Measurements from ENCODE around the gene PTOV1. TPM values are rescaled to one million over a fixed set of nuclear protein-coding genes. Genes with fewer than 3 reads are reported as not detected.

Gene PTOV1
- total and polyA plus RNA-seq, 2 of the 13 experiments (the other 11 are each of a cell fraction or from before 2014, with no cell fraction given): 63.5 to 68.5 TPM

DNA sequence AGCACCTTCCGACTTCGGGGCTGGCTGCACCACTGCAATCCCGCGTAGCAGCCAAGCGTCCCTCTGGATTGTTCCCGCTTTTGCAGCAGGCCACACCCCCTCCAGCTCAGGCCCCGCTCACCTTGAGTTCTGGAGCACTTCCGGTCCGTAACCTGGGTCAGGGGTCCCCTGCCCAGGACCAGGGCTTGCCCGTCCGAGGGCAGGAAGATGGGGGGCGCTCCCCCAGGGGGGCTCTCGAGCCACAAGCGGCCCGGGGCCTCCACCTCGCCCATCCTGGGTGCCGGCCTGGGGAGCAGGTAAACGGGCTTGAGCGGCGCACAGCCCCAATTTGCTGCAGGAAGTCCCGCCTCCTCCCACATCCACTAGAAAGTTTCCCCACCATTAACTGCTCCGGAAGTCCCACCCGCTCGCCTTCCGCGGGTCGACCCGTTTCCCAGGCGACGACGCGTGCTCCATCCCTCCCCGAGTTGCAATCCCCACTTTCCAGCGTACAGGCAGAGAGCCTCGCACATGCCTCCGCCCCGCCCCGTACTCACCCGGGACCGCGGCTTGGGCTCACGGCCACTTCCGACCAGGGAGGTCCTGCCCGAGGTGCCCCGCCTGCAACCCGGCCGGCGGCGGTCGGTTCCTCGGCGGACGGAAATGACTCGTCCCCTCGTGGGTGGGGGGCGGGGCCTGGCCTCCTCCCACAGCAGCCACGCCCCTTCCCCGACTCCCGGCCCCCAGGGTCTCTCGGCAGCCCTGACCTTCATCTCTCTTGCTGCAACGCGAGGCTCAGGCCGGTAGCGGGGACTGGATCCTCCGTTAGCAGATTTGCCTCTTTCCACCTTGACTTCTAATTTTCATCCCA lies 16.2 kb downstream of the PTOV1 start, which contains the start of gene PNKP (continued):
- TF ChIP-seq CSRNP1 (CRISPR knock-in tag; IDR thresholded peaks at IDR 0.05): peak; percentile 87
- TF ChIP-seq, protein P1, sequence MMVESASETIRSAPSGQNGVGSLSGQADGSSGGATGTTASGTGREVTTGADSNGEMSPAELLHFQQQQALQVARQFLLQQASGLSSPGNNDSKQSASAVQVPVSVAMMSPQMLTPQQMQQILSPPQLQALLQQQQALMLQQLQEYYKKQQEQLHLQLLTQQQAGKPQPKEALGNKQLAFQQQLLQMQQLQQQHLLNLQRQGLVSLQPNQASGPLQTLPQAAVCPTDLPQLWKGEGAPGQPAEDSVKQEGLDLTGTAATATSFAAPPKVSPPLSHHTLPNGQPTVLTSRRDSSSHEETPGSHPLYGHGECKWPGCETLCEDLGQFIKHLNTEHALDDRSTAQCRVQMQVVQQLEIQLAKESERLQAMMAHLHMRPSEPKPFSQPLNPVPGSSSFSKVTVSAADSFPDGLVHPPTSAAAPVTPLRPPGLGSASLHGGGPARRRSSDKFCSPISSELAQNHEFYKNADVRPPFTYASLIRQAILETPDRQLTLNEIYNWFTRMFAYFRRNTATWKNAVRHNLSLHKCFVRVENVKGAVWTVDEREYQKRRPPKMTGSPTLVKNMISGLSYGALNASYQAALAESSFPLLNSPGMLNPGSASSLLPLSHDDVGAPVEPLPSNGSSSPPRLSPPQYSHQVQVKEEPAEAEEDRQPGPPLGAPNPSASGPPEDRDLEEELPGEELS (CRISPR knock-in tag; IDR thresholded peaks at IDR 0.05): no peak
- TF ChIP-seq CHD4 (IDR thresholded peaks at IDR 0.05; ENCODE audit: borderline replicate concordance, low read length): no peak
- no peak for TF ChIP-seq TBL1XR1 (IDR thresholded peaks at IDR 0.05; ENCODE audit: borderline replicate concordance, low read length, partially characterized antibody)
- no peak for TF ChIP-seq ZNF367 (CRISPR knock-in tag; IDR thresholded peaks at IDR 0.05; ENCODE audit: borderline replicate concordance)
- 0 out of 2 replicates have a peak, but pooled peaks have one; percentile 13 for TF ChIP-seq ZFP36L2 (CRISPR knock-in tag; IDR thresholded peaks at IDR 0.05)
- TF ChIP-seq, protein P2, sequence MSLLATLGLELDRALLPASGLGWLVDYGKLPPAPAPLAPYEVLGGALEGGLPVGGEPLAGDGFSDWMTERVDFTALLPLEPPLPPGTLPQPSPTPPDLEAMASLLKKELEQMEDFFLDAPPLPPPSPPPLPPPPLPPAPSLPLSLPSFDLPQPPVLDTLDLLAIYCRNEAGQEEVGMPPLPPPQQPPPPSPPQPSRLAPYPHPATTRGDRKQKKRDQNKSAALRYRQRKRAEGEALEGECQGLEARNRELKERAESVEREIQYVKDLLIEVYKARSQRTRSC (CRISPR knock-in tag; IDR thresholded peaks at IDR 0.05; ENCODE audit: low read depth): no peak
- TF ChIP-seq SOX13 (IDR thresholded peaks at IDR 0.05): peak; percentile 21; the same call in 1 of the 2 replicates
- no peak for TF ChIP-seq SOX13 (CRISPR knock-in tag; conservative IDR thresholded peaks at IDR 0.05 in 1 of 2, IDR thresholded peaks at IDR 0.05 in 1 of 2)
- 0 out of 2 replicates have a peak, but pooled peaks have one; percentile 38 for TF ChIP-seq ZNF484 (CRISPR knock-in tag; IDR thresholded peaks at IDR 0.05; ENCODE audit: borderline replicate concordance, low read depth)
- peak; percentile 73; the same call in 1 of the 2 replicates for TF ChIP-seq MYC (CRISPR knock-in tag; IDR thresholded peaks at IDR 0.05; ENCODE audit: borderline replicate concordance)
- TF ChIP-seq SP1 (IDR thresholded peaks at IDR 0.05): no peak
- peak; percentile 87 for TF ChIP-seq SP1 (CRISPR knock-in tag; IDR thresholded peaks at IDR 0.05)
- TF ChIP-seq ZBED4 (CRISPR knock-in tag; IDR thresholded peaks at IDR 0.05; ENCODE audit: borderline replicate concordance): 0 out of 2 replicates have a peak, but pooled peaks have one; percentile 68
- TF ChIP-seq ATF1 (CRISPR knock-in tag; IDR thresholded peaks at IDR 0.05): peak; percentile 88
- TF ChIP-seq ZFP62 (CRISPR knock-in tag; IDR thresholded peaks at IDR 0.05): no peak
- no peak for TF ChIP-seq ZNF10 (CRISPR knock-in tag; IDR thresholded peaks at IDR 0.05; ENCODE audit: borderline replicate concordance, low read depth)
- TF ChIP-seq DPF2 (CRISPR knock-in tag; IDR thresholded peaks at IDR 0.05; ENCODE audit: borderline replicate concordance, low read depth): no peak
- TF ChIP-seq CREB3 (CRISPR knock-in tag; IDR thresholded peaks at IDR 0.05): 0 out of 2 replicates have a peak, but pooled peaks have one; percentile 67

Data from HepG2 (cell line).